OCI-LY1 (cell line): ENCODE data around the gene AIFM3.

Source experiments
- CTCF ChIP-seq: fragments of 200-600 bp; sonication (generic), shearing (Covaris generic); IDR thresholded peaks from 2 replicates; pipeline ENCODE4 v1.5.1; 2017; ENCODE audit warnings: mild to moderate bottlenecking, antibody characterized with exemption, low read length, moderate library complexity, mixed read lengths
- EZH2 ChIP-seq: fragments of 200-600 bp; sonication (generic), shearing (Covaris generic); IDR thresholded peaks from 2 replicates; pipeline ENCODE4 v1.8.0; 2017; ENCODE audit warnings: borderline replicate concordance, mixed run types, mild to moderate bottlenecking, antibody characterized with exemption, low read length, moderate library complexity, mixed read lengths

DNA sequence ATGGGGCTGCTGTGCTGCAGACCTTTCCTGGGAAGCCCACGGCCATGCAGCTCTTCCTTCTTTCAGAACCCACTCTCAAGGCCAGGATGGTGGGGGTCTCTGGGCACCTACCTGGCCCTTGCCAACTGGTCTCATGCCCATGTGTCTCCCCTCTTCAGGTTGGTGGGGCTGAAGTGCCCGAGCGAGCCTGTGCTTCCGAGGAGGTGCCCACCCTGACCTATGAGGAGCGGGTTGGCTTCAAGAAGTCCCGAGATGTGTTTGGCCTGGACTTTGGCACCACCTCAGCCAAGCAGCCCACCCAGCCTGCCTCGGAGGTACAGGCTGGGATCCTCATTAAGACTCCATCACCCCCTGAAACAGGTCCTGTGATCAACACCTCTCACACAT, 25.0 kb downstream of the AIFM3 start:
- TF ChIP-seq CTCF (no peak), EZH2 (no peak)
